GM23338 (cell line): ENCODE results near the gene CFLAR. TPM values are rescaled to one million over a fixed set of nuclear protein-coding genes. Genes with fewer than 3 reads are reported as not detected.

Experiments
- ATAC-seq: fragments of 200-7000 bp; cut with Tn5 transposase; 3 replicates; pipeline ENCODE4 v1.9.1; 2020
- DNase-seq: peaks from one replicate; pipeline ENCODE4 v3.0.0-alpha.2; 2015; ENCODE audit warnings: low spot score
- H2AFZ ChIP-seq: fragments of 200-600 bp; sonication (generic); 2 replicates; pipeline ENCODE4 v1.8.0; 2016; ENCODE audit warnings: antibody characterized with exemption, mild to moderate bottlenecking, moderate library complexity
- H3F3A ChIP-seq: fragments of 200-600 bp; sonication (generic); replicated peaks from 2 replicates; pipeline ENCODE4 v1.8.0; 2017; ENCODE audit warnings: antibody characterized with exemption, mixed run types, low read depth
- H3K27ac ChIP-seq: fragments of 200-600 bp; sonication (generic); 2 replicates; pipeline ENCODE4 v1.6.1; 2016; ENCODE audit warnings: low read depth
- H3K27me3 ChIP-seq: fragments of 200-600 bp; sonication (generic); 2 replicates; pipeline ENCODE4 v1.8.0; 2016; ENCODE audit warnings: mild to moderate bottlenecking, mixed run types, moderate library complexity; ENCODE audit not compliant: insufficient read depth
- H3K36me3 ChIP-seq: fragments of 200-600 bp; sonication (generic); 2 replicates; pipeline ENCODE4 v1.8.0; 2016; ENCODE audit warnings: mild to moderate bottlenecking; ENCODE audit not compliant: insufficient read depth
- H3K4me1 ChIP-seq: fragments of 200-600 bp; sonication (generic); 2 replicates; pipeline ENCODE4 v1.8.0; 2016; ENCODE audit warnings: mild to moderate bottlenecking, moderate library complexity; ENCODE audit not compliant: insufficient read depth
- H3K4me2 ChIP-seq: fragments of 200-600 bp; sonication (generic); 2 replicates; pipeline ENCODE4 v1.7.1; 2017; ENCODE audit warnings: mixed run types
- H3K4me3 ChIP-seq: fragments of 200-600 bp; sonication (generic); 2 replicates; pipeline ENCODE4 v1.6.1; 2016; ENCODE audit warnings: mixed run types
- H3K79me2 ChIP-seq: fragments of 200-600 bp; sonication (generic); replicated peaks from 2 replicates; pipeline ENCODE4 v1.8.0; 2017; ENCODE audit warnings: mild to moderate bottlenecking; ENCODE audit not compliant: insufficient read depth
- H3K9me2 ChIP-seq: fragments of 200-600 bp; sonication (generic); 2 replicates; pipeline ENCODE4 v1.8.0; 2017; ENCODE audit not compliant: insufficient read depth
- H4K20me1 ChIP-seq: fragments of 200-600 bp; sonication (generic); replicated peaks from 2 replicates; pipeline ENCODE4 v1.8.0; 2017; ENCODE audit warnings: mild to moderate bottlenecking; ENCODE audit not compliant: insufficient read depth
- H3K27ac Mint-ChIP-seq: 2 replicates; pipeline ENCODE4 v1.8.0; 2020; ENCODE audit warnings: inconsistent platforms, mild to moderate bottlenecking, moderate library complexity, mixed read lengths
- H3K27me3 Mint-ChIP-seq: 3 replicates; pipeline ENCODE4 v1.8.0; 2022; ENCODE audit warnings: low read depth, mild to moderate bottlenecking, moderate library complexity, mixed read lengths, inconsistent platforms; ENCODE audit not compliant: insufficient read depth, poor library complexity
- H3K36me3 Mint-ChIP-seq: 3 replicates; pipeline ENCODE4 v1.8.0; 2021; ENCODE audit warnings: low read depth, mild to moderate bottlenecking, inconsistent platforms, moderate library complexity, mixed read lengths
- H3K4me1 Mint-ChIP-seq: 3 replicates; pipeline ENCODE4 v1.8.0; 2020; ENCODE audit warnings: mild to moderate bottlenecking, inconsistent platforms, mixed read lengths
- H3K4me3 Mint-ChIP-seq: 3 replicates; pipeline ENCODE4 v1.8.0; 2021; ENCODE audit warnings: moderate library complexity, mild to moderate bottlenecking, inconsistent platforms, mixed read lengths
- H3K9me3 Mint-ChIP-seq: 3 replicates; pipeline ENCODE4 v1.8.0; 2020; ENCODE audit warnings: moderate library complexity, mild to moderate bottlenecking, inconsistent platforms, mixed read lengths
- JUNB ChIP-seq: IDR thresholded peaks from one replicate; pipeline ENCODE4 v1.6.1; 2016; ENCODE audit warnings: antibody characterized with exemption; ENCODE audit not compliant: unreplicated experiment
- NANOG ChIP-seq: IDR thresholded peaks from 2 replicates; pipeline ENCODE4 v1.6.1; 2016; ENCODE audit warnings: antibody characterized with exemption, borderline replicate concordance
- POLR2AphosphoS5 ChIP-seq: IDR thresholded peaks from 2 replicates; pipeline ENCODE4 v1.6.1; 2016; ENCODE audit warnings: antibody characterized with exemption, low read depth
- STAT1 ChIP-seq: IDR thresholded peaks from one replicate; pipeline ENCODE4 v1.6.1; 2016; ENCODE audit warnings: antibody characterized with exemption; ENCODE audit not compliant: unreplicated experiment
- polyA plus RNA-seq: library from polyadenylated mRNA; unstranded; fragments of >200 nt; fragmentation: Nextera tagmentation; extraction: Ambion mirVana; gene quantifications from 2 replicates; pipeline ENCODE4 v1.2.1, GENCODE V29; 2016
- total RNA-seq: library from RNA; depleted of rRNA; stranded (reverse); fragments of >200 nt; shearing (Covaris generic); gene quantifications from 2 replicates; pipeline ENCODE4 v1.2.3, GENCODE V29; 2014
- TF ChIP-seq, protein P1 (sequence below): fragments of 250-450 bp; sonication (Bioruptor Pico); IDR thresholded peaks from 2 replicates; pipeline ENCODE4 v1.5.0; 2020; ENCODE audit warnings: mild to moderate bottlenecking, moderate library complexity
- TF ChIP-seq, protein P2 (sequence below): IDR thresholded peaks from 2 replicates; pipeline ENCODE4 v1.6.1; 2016; ENCODE audit warnings: antibody characterized with exemption

CFLAR gene
- total and polyA plus RNA-seq, 2 experiments from 2014 or later = 10.1 to 15.1 TPM

DNA sequence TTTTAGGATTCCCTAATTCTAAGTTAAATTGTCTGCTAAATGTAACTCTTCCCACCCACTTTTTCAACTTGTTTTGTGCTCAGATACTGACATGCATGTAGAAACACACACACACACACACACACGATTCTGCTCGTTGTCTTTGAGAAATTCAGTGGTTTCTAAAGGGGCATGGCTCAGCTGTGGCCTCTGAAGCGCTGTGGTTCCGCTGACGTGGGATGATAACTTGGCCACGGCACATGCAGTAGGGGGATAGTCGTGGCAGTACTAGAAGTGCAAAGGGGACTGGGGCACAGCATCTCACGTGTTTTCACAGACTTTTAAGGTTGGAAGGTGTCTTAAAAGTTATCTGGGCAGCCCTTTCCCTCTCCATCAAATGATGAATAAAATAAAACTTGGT, 85.4 kb downstream of the CFLAR start (continued):
- TF ChIP-seq, protein P1, sequence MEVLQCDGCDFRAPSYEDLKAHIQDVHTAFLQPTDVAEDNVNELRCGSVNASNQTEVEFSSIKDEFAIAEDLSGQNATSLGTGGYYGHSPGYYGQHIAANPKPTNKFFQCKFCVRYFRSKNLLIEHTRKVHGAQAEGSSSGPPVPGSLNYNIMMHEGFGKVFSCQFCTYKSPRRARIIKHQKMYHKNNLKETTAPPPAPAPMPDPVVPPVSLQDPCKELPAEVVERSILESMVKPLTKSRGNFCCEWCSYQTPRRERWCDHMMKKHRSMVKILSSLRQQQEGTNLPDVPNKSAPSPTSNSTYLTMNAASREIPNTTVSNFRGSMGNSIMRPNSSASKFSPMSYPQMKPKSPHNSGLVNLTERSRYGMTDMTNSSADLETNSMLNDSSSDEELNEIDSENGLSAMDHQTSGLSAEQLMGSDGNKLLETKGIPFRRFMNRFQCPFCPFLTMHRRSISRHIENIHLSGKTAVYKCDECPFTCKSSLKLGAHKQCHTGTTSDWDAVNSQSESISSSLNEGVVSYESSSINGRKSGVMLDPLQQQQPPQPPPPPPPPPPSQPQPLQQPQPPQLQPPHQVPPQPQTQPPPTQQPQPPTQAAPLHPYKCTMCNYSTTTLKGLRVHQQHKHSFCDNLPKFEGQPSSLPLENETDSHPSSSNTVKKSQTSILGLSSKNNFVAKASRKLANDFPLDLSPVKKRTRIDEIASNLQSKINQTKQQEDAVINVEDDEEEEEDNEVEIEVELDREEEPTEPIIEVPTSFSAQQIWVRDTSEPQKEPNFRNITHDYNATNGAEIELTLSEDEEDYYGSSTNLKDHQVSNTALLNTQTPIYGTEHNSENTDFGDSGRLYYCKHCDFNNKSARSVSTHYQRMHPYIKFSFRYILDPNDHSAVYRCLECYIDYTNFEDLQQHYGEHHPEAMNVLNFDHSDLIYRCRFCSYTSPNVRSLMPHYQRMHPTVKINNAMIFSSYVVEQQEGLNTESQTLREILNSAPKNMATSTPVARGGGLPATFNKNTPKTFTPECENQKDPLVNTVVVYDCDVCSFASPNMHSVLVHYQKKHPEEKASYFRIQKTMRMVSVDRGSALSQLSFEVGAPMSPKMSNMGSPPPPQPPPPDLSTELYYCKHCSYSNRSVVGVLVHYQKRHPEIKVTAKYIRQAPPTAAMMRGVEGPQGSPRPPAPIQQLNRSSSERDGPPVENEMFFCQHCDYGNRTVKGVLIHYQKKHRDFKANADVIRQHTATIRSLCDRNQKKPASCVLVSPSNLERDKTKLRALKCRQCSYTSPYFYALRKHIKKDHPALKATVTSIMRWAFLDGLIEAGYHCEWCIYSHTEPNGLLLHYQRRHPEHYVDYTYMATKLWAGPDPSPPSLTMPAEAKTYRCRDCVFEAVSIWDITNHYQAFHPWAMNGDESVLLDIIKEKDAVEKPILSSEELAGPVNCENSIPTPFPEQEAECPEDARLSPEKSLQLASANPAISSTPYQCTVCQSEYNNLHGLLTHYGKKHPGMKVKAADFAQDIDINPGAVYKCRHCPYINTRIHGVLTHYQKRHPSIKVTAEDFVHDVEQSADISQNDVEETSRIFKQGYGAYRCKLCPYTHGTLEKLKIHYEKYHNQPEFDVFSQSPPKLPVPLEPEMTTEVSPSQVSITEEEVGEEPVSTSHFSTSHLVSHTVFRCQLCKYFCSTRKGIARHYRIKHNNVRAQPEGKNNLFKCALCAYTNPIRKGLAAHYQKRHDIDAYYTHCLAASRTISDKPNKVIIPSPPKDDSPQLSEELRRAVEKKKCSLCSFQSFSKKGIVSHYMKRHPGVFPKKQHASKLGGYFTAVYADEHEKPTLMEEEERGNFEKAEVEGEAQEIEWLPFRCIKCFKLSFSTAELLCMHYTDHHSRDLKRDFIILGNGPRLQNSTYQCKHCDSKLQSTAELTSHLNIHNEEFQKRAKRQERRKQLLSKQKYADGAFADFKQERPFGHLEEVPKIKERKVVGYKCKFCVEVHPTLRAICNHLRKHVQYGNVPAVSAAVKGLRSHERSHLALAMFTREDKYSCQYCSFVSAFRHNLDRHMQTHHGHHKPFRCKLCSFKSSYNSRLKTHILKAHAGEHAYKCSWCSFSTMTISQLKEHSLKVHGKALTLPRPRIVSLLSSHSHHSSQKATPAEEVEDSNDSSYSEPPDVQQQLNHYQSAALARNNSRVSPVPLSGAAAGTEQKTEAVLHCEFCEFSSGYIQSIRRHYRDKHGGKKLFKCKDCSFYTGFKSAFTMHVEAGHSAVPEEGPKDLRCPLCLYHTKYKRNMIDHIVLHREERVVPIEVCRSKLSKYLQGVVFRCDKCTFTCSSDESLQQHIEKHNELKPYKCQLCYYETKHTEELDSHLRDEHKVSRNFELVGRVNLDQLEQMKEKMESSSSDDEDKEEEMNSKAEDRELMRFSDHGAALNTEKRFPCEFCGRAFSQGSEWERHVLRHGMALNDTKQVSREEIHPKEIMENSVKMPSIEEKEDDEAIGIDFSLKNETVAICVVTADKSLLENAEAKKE = no peak
- no peak for TF ChIP-seq JUNB
- TF ChIP-seq NANOG = no peak
- TF ChIP-seq, protein P2, sequence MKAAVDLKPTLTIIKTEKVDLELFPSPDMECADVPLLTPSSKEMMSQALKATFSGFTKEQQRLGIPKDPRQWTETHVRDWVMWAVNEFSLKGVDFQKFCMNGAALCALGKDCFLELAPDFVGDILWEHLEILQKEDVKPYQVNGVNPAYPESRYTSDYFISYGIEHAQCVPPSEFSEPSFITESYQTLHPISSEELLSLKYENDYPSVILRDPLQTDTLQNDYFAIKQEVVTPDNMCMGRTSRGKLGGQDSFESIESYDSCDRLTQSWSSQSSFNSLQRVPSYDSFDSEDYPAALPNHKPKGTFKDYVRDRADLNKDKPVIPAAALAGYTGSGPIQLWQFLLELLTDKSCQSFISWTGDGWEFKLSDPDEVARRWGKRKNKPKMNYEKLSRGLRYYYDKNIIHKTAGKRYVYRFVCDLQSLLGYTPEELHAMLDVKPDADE = no peak

DNA sequence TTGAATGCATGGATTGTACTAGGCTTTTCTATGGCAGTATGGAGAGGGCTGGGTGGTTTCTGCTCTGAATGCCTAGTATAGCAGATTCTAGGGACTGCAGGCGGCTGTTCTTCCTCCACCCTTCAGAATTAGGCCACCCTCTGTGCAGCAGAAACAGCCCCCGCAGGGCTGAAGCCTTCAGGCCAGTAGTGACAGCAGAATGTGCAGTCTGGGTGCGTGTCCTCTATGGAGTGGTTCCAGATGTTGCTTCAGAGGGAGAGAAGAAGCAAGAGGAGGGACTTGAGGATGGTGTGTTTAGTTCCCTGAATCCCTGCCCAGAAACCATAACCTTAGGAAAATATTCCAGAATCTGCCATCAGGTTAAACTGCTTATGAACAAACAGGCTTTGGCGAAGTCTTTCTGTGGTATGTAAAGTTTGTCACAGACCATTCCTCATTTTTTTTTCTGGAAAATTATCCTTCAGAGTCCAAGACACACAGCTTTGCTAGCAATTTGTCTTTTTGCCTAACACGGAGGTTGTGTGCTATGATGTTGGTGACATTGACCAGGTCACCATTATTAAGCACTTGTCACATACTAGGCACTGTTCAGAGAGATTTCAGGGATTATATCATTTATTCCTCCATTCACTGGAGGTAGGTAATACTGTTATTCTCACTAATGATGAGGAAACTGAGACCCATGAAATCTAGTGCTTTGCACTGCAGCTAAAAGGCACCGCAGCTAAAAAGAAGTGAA, 88.1 kb downstream of the CFLAR start:
- Histone ChIP-seq H3F3A (no peaks in the 10 kb centered on the region), H4K20me1 (no peaks in the 10 kb centered on the region), H3K4me2 (no peak overlapping the region), H3K9me2 (no peaks in the 10 kb centered on the region), H3K4me1 (no peaks in the 10 kb centered on the region), H2AFZ (no peak overlapping the region), H3K4me3 (no peak overlapping the region), H3K27ac (peak overlapping the region; percentile 50; the same call in 1 of the 2 replicates), H3K36me3 (no peaks in the 10 kb centered on the region), H3K79me2 (no peaks in the 10 kb centered on the region), H3K27me3 (no peaks in the 10 kb centered on the region)
- no peaks in the 10 kb centered on the region for H3K9me3 Mint-ChIP-seq
- H3K27ac Mint-ChIP-seq = no peak overlapping the region
- DNase-seq (no peak), ATAC-seq (0 out of 3 replicates have a peak, but pooled peaks have one; percentile 34)
- H3K27me3 Mint-ChIP-seq = no peaks in the 10 kb centered on the region
- H3K4me1 Mint-ChIP-seq = peaks cover 6% of the 10 kb centered on the region
- no peak overlapping the region for H3K4me3 Mint-ChIP-seq
- no peaks in the 10 kb centered on the region for H3K36me3 Mint-ChIP-seq
- TF ChIP-seq, protein P2 = no peak
- TF ChIP-seq, protein P1 = no peak
- TF ChIP-seq STAT1 = no peak
- no peak for TF ChIP-seq JUNB
- no peak for TF ChIP-seq POLR2AphosphoS5
